Ovary (tissue), 3 donors: ENCODE measurements around the gene POMP.

ENCODE experiments used
- POLR2A ChIP-seq: fragments of 450-650 bp; IDR thresholded peaks from one replicate; pipeline ENCODE4 v1.6.1; 2017; ENCODE audit warnings: antibody characterized with exemption, mild to moderate bottlenecking, moderate library complexity
- TF ChIP-seq, protein P1 (sequence below), 3 donors: fragments of 450-650 bp in 2 of 3; fragments of 200-600 bp in 1 of 3; IDR thresholded peaks; one replicate each; pipeline versions ENCODE4 v1.5.1 to v1.8.0; 2016 to 2022; ENCODE audit warnings: antibody characterized with exemption in 3 of 3, mild to moderate bottlenecking in 1 of 3
- donor health status: DM: no; HTN: no; CAD: no.

DNA sequence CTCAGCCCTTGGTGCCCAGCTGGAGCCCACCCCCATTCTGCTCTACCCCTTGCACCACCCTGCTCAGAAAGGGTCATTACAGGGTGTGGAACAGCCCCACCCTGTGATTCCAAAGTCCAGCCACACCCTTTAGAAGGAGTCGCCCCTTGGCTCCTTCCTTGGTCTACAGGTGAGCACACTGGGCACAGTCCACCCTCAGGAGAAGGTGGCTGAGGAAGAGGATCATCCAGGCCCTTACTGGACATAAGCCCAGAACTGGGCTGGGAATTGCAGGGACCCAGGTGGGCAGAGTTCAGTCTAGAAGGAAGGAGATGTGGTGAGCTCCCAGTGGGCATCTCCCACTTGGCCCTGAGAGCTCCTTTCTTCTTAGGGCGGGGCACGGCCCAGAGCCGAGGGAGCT is 51.2 kb downstream of the POMP start:
- TF ChIP-seq, protein P1, sequence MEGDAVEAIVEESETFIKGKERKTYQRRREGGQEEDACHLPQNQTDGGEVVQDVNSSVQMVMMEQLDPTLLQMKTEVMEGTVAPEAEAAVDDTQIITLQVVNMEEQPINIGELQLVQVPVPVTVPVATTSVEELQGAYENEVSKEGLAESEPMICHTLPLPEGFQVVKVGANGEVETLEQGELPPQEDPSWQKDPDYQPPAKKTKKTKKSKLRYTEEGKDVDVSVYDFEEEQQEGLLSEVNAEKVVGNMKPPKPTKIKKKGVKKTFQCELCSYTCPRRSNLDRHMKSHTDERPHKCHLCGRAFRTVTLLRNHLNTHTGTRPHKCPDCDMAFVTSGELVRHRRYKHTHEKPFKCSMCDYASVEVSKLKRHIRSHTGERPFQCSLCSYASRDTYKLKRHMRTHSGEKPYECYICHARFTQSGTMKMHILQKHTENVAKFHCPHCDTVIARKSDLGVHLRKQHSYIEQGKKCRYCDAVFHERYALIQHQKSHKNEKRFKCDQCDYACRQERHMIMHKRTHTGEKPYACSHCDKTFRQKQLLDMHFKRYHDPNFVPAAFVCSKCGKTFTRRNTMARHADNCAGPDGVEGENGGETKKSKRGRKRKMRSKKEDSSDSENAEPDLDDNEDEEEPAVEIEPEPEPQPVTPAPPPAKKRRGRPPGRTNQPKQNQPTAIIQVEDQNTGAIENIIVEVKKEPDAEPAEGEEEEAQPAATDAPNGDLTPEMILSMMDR (IDR thresholded peaks at IDR 0.05) = no peak
- TF ChIP-seq POLR2A = no peak
